Activated CD4-positive, CD25-positive, alpha-beta regulatory T cell treated with anti-CD3 and anti-CD28 coated beads, Interleukin-2, amount 50 U/mL, for 72 hours (primary cell): Measurements from ENCODE around the gene GSAP.
"Not testable (repeated sequence)": the region's sequence is repeated elsewhere in the genome, so short reads cannot be mapped to it uniquely, and the experiment has no call there.

ENCODE experiments used
- DNase-seq: peaks from one replicate; pipeline ENCODE4 v3.0.0; 2021

GSAP gene

DNA sequence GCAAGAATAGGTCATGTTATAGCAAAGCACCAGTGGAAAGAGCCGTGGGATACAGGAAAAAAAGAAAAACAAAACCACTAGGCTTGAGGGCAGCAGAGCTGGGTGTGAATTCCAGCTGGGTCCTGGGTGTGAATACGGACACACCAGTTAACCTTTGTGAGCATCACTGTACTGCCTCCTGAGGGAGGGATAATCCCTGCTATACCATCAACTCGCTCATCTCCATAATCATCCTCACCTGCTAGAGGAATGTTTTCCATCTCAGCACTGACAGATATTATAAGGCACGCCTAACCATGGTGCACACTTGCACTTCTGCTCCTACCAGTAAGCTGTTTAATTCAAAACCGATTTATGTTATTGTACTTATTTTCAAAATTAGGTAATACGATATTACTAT, 62.2 kb downstream of the GSAP start:
- no peak for DNase-seq

DNA sequence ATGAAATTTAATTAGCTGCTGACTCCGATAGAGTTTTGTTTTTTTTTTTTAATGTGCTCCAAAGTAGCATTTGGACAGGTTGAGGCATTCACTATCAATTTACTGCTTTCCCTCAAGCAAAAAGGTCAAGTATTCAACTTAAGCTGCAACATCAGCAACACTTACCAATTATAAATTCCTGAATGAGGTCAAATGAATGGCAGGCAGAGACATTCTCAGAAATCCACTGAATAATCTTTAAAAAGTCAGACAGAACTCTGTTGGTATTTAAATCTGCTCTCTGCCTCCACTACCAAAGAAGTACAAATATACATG, 62.8 kb downstream of the GSAP start:
- DNase-seq: no peak

GRCh38 chr7:77352665-77353406, 63.3 kb downstream of the GSAP start:
- DNase-seq: no peak

- peak; percentile 43 for DNase-seq
These were observed 64.6 kb downstream of the GSAP start for GRCh38 chr7:77351539-77352004.

- no peak for DNase-seq
These were observed 67.0 kb downstream of the GSAP start for GRCh38 chr7:77349141-77349540.

DNA sequence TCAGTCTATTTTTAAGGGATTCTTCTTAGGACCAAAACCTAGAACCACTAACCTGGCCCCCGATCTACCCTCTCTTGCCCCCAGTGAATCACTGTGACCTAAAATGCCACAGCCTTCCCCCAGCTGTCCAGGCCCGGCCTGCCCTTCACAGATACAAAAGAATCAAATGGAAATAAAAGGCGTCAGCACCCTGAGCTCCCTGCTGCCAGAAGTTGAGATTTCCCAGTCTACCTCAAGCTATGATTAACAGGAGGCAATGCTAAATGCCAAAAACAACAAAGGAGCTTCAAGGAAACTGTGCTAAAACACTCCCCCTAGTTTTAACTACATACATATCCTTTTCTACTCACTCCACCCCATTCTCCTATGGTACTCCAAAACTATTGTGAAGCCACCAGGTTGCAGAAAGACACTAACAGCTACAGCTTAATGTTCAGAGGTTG, 67.8 kb downstream of the GSAP start:
- DNase-seq: no peak

DNA sequence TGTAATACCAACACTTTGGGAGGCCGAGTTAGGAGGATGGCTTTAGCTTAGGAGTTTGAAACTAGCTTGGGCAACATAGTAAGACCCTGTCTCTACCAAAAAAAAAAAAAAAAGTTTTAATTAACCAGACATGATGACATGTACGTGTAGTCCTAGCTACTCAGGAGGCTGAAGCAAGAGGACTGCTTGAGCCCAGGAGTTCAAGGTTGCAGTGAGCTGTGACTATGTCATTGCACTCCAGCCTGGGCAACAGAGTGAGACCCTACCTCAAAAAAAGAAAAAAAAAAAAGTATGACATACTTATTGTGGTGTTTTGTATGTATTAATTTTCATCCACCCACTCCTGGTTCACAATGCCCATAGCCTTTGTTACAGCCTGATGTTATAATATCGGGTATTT, 69.7 kb downstream of the GSAP start:
- DNase-seq: no peak

DNA sequence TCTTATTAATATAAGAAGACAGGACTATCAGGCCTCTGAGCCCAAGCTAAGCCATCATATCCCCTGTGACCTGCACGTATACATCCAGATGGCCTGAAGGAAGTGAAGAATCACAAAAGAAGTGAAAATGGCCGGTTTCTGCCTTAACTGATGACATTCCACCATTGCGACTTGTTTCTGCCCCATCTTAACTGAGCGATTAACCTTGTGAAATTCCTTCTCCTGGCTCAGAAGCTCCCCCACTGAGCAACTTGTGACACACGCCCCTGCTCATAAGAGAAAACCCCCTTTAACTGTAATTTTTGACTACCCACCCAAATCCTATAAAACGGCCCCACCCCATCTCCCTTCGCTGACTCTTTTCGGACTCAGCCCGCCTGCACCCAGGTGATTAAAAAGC, 70.7 kb downstream of the GSAP start:
- not testable (repeated sequence) for DNase-seq

DNA sequence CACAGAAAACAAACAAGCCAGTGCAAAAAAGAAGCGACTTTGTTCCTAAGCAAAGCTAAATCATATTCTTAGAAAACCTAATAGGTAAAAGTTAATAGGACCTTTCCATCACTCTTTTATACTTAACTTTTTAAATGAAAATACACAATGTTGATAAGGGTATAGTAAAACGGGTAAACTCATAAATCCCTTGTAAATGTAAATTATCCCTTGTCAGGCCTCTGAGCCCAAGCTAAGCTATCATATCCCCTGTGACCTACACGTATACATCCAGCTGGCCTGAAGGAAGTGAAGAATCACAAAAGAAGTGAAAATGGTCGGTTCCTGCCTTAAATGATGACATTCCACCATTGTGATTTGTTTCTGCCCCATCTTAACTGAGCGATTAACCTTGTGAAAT, 76.4 kb downstream of the GSAP start:
- DNase-seq: no peak

DNA sequence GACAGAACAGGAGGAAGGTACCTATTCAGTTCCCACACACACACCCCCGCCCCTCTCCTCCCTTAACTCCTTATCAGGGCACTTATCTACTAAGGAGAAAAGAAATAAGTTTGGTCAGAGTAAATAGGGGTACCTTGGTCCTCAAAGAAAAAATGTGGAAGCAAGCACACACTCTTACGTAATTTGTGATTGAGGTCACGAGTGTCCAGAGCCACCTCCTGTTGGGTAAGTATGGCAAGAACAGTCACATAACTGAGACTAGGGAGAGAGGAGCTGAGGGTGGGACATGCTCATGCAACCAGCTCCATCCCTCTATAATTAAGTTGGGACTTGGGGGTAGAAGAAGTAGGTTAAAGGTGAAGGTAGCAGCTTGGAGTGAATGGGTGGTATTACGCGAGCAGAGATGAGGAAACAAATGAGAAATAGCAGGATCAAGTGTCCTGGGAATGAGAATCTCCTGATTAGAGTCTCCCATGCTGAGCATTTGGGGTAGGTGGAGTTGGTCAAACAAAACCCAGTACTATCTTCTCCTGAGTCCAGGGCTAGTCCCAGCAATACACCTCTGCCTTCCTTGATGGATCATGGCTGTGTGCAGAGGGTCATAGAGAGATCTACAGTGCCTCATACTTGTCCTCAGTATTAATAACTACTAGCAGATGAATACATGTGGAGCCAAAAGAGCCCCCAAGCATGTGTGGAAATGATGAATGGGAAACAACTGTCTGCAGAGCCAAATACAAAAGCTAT, 77.1 kb downstream of the GSAP start:
- DNase-seq: no peak

GRCh38 chr7:77338260-77338659, 77.9 kb downstream of the GSAP start:
- no peak for DNase-seq

- DNase-seq: no peak
These were observed 78.6 kb downstream of the GSAP start for GRCh38 chr7:77337456-77337990.

- DNase-seq: no peak
These were observed 80.6 kb downstream of the GSAP start for GRCh38 chr7:77335581-77335980.

DNA sequence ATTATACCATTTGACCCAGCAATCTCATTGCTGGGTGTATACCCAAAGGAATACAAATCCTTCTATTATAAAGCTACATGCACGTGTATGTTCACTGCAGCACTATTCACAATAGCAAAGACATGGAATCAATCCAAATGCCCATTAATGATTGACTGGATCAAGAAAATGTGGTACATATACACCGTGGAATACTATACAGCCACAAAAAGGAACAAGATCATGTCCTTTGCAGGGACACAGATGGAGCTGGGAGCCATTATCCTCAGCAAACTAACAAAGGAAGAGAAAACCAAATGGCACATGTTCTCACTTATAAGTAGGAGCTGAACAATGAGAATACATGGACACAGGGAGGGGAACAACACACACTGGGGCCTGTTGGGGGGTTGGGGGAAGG, 82.1 kb downstream of the GSAP start:
- DNase-seq: not testable (repeated sequence)

GRCh38 chr7:77331938-77332695, 84.0 kb downstream of the GSAP start:
- peak; percentile 34 for DNase-seq

DNA sequence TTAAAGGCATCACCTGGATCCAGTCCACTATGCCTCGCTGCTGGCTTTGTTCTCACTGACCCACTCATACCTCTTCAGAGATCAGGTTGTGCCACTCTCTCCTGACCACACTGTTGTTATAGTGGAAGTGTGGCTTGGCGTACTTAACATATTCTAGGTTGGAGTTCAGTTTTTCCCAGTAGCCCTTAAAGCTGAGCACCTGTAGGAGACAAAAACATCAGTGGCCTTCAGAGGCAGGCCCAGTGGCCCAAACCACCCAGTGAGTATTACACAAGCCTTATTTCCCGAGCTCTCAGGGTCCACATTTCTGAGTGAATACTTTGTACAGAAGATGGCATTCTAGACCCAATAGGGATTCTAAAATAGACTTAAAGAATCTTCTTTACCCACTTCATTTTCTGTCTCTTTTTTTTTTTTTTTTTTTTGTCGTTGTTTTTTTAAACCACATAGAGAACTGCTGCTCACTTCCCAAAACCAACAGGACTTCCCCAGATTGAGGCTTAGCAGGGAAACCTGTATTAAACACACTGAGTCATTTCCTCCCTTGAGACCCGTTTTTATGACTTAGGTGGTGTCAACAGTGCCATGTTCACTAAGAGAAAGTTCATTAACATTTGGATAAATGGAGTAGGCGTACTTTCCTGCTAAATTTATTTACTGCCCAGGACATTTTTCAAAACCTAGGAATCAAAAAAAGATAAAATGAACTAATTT, 85.8 kb downstream of the GSAP start:
- no peak for DNase-seq

DNA sequence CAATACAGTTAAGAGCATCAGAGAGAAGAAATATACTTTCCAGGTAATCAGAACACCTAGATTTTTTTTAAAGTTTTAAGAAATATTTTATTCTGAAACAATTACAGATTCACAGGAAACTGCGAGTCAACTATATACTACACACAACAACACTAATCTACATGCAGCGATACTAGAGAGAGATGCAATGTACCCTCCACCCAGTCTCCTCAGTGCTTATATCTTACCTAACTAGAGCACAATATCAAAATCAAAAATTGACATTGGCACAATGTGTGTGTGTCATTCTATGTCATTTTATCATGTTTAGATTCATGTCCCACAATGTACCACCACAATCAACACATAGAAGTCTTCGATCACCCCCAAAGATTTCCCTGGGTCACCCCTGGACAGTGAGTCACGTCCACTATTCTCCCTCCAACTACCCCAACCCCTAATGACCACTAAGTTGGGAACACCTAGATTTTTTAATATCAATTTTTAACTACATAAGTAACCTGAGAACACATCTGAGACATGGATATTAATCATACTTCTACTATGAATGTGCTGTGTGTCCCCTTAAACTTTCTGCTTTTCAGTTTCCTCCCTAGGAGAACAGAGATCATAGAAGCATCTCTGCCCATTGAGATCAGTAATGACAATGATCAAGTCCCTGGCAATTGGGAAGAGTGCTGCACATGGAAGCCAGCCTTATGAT, 86.5 kb downstream of the GSAP start:
- no peak for DNase-seq

DNA sequence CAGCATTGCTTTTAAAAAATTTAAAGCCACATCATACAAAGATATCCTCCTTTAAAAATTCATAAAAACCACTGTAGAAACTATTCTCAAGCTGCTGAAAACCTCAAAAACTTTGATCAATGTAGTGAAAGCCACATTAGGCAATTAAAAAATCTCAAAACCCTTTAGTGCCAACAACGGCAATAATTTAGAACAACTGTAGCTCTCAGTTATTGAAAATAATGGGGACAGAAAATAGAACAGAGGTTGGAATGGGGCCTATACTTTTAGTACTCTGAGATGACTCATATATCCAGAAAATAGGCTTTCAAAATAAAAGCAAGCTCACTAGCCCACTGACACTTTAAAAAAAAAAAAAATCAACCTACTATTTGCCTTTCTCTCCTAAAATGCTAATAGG, 87.5 kb downstream of the GSAP start:
- DNase-seq: no peak

- DNase-seq: no peak
These were observed 88.1 kb downstream of the GSAP start for GRCh38 chr7:77327932-77328628.

GRCh38 chr7:77327067-77327931, 88.8 kb downstream of the GSAP start:
- DNase-seq: no peak

GRCh38 chr7:77326131-77326530, 90.0 kb downstream of the GSAP start:
- DNase-seq: no peak
